Cardiac muscle cell (in vitro differentiated cells and primary cell): ENCODE measurements around the gene SWT1. TPM values are rescaled to one million over a fixed set of nuclear protein-coding genes. Genes with fewer than 3 reads are reported as not detected.

Experiments
- DNase-seq, 2 donors: peaks; one replicate each; pipeline versions ENCODE4 v3.0.0 to v3.0.0-alpha.2; 2010 to 2017; ENCODE audit warnings: low read depth in 1 of 2, low spot score in 1 of 2
- H3K27ac ChIP-seq: fragments of 200-600 bp; sonication (generic); 2 replicates; pipeline ENCODE4 v1.5.1; 2016
- H3K27me3 ChIP-seq: fragments of 200-600 bp; sonication (generic); 2 replicates; pipeline ENCODE4 v1.6.0; 2016; ENCODE audit warnings: control low read depth
- H3K36me3 ChIP-seq: fragments of 200-600 bp; sonication (generic); 2 replicates; pipeline ENCODE4 v1.5.1; 2016; ENCODE audit warnings: control low read depth
- H3K4me1 ChIP-seq: fragments of 200-600 bp; sonication (generic); 2 replicates; pipeline ENCODE4 v1.8.1; 2017; ENCODE audit warnings: low read depth, mild to moderate bottlenecking, mixed run types
- H3K4me3 ChIP-seq: fragments of 200-600 bp; sonication (generic); 2 replicates; pipeline ENCODE4 v1.5.1; 2016; ENCODE audit warnings: mild to moderate bottlenecking
- H3K9me3 ChIP-seq: fragments of 200-600 bp; sonication (generic); 2 replicates; pipeline ENCODE4 v1.5.1; 2017; ENCODE audit warnings: low read depth, mild to moderate bottlenecking, control low read depth
- CTCF ChIP-seq: IDR thresholded peaks from 2 replicates; pipeline ENCODE4 v1.5.1; 2012; ENCODE audit warnings: low read depth, mild to moderate bottlenecking, low read length
- polyA plus RNA-seq: library from polyadenylated mRNA; unstranded; fragments of >200 nt; fragmentation: Nextera tagmentation; extraction: Ambion mirVana; gene quantifications from 2 replicates; pipeline ENCODE4 v1.2.1, GENCODE V29; 2016
- total RNA-seq: library from RNA; depleted of rRNA; stranded (reverse); fragments of >200 nt; gene quantifications from 2 replicates; pipeline ENCODE4 v1.2.3, GENCODE V29; 2016

SWT1 gene
- total and polyA plus RNA-seq, 2 experiments from 2014 or later, result 2.8 to 4.9 TPM

GRCh38 chr1:185151215-185151614, 5.8 kb upstream of the SWT1 start:
- no peak overlapping the region for H3K4me3 ChIP-seq
- H3K9me3 ChIP-seq, result no peaks in the 10 kb centered on the region
- peaks cover 34% of the 10 kb centered on the region for H3K36me3 ChIP-seq
- no peak for TF ChIP-seq CTCF
- no peak overlapping the region for H3K27ac ChIP-seq
- H3K4me1 ChIP-seq, result peaks cover 8% of the 10 kb centered on the region
- no peaks in the 10 kb centered on the region for H3K27me3 ChIP-seq
- no peak for DNase-seq

- peaks cover 27% of the 10 kb centered on the region for H3K36me3 ChIP-seq
- H3K27ac ChIP-seq, result no peak overlapping the region
- TF ChIP-seq CTCF, result no peak
- no peaks in the 10 kb centered on the region for H3K9me3 ChIP-seq
- no peaks in the 10 kb centered on the region for H3K27me3 ChIP-seq
- no peak for DNase-seq
- peaks cover 8% of the 10 kb centered on the region for H3K4me1 ChIP-seq
- no peak overlapping the region for H3K4me3 ChIP-seq
Observed at GRCh38 chr1:185152187-185152767, 4.7 kb upstream of the SWT1 start.

- peak overlapping the region; percentile 70 for H3K4me3 ChIP-seq
- H3K4me1 ChIP-seq, result peaks cover 16% of the 10 kb centered on the region
- H3K9me3 ChIP-seq, result no peaks in the 10 kb centered on the region
- peaks cover 6% of the 10 kb centered on the region for H3K36me3 ChIP-seq
- H3K27me3 ChIP-seq, result no peaks in the 10 kb centered on the region
- H3K27ac ChIP-seq, result no peak overlapping the region
- TF ChIP-seq CTCF, result no peak
- DNase-seq, result no peak
Observed at GRCh38 chr1:185154912-185155513, 2.0 kb upstream of the SWT1 start.

GRCh38 chr1:185155600-185156287, 1.2 kb upstream of the SWT1 start:
- no peaks in the 10 kb centered on the region for H3K27me3 ChIP-seq
- no peaks in the 10 kb centered on the region for H3K9me3 ChIP-seq
- no peaks in the 10 kb centered on the region for H3K36me3 ChIP-seq
- no peak for TF ChIP-seq CTCF
- H3K4me3 ChIP-seq, result peak overlapping the region; percentile 70
- peaks cover 16% of the 10 kb centered on the region for H3K4me1 ChIP-seq
- DNase-seq, result peak in 1 of 2 donors; percentile 30
- peak overlapping the region; percentile 93 for H3K27ac ChIP-seq

- Histone ChIP-seq H3K27ac (peak overlapping the region; percentile 93), H3K4me1 (peaks cover 16% of the 10 kb centered on the region), H3K4me3 (peak overlapping the region; percentile 70), H3K27me3 (no peaks in the 10 kb centered on the region), H3K9me3 (no peaks in the 10 kb centered on the region), H3K36me3 (no peaks in the 10 kb centered on the region)
- no peak for DNase-seq
- no peak for TF ChIP-seq CTCF
Observed at GRCh38 chr1:185156288-185156853, 596 bp upstream of the SWT1 start.
